Adrenal gland (tissue), 12 donors: ENCODE results near the gene LIMS4. TPM values are rescaled to one million over a fixed set of nuclear protein-coding genes. Genes with fewer than 3 reads are reported as not detected.
A peak's percentile ranks its signal among the peaks of the same experiment; 100 is the strongest.
"Not testable (repeated sequence)": the region's sequence is repeated elsewhere in the genome, so short reads cannot be mapped to it uniquely, and the experiment has no call there.

Experiments
- DNase-seq, 7 donors: peaks; one replicate each; pipeline ENCODE4 v3.0.0-alpha.2; 2019 to 2020
- H3K27ac ChIP-seq, 5 donors: fragments of 200-600 bp; sonication (generic) in 4 of 5; 1 replicate in 3 of 5; 2 replicates in 2 of 5; pipeline versions ENCODE4 v1.5.1 to v1.8.0; 2016 to 2020; ENCODE audit warnings: mild to moderate bottlenecking in 1 of 5
- H3K27me3 ChIP-seq: fragments of 200-600 bp; 2 replicates; pipeline ENCODE4 v1.8.0; 2021
- H3K36me3 ChIP-seq, 2 donors: fragments of 200-600 bp; replicated peaks in 1 of 2; 1 replicate in 1 of 2; 2 replicates in 1 of 2; pipeline versions ENCODE4 v1.5.1 to v1.8.0; 2018 to 2022
- H3K4me1 ChIP-seq, 2 donors: fragments of 200-600 bp; replicated peaks in 1 of 2; 1 replicate in 1 of 2; 2 replicates in 1 of 2; pipeline versions ENCODE4 v1.5.1 to v1.8.0; 2018 to 2021
- H3K4me3 ChIP-seq, 4 donors: fragments of 200-600 bp; sonication (generic) in 3 of 4; one replicate each; pipeline ENCODE4 v1.5.1; 2016 to 2018
- H3K9me3 ChIP-seq, 3 donors: fragments of 200-600 bp; sonication (generic) in 1 of 3; replicated peaks in 1 of 3; 1 replicate in 2 of 3; 2 replicates in 1 of 3; pipeline versions ENCODE4 v1.5.1 to v1.8.0; 2016 to 2021
- WGBS, 4 donors: extraction: QIAGEN DNeasy Blood & Tissue Kit in 2 of 4; methylation state at CpG; one replicate each; pipeline versions ENCODE4 v1.1.5 to v1.1.7; 2013 to 2017; 5-methylcytosine and 5-hydroxymethylcytosine counted together
- intact Hi-C, 2 donors: fragments of 100-400 bp; cut with DNase I; formaldehyde crosslinking; loops; one replicate each; pipeline versions ENCODE4 v1.14.1 to v1.15.0; 2022 to 2023
- polyA plus RNA-seq, 3 donors: library from polyadenylated mRNA; stranded (reverse); fragments of 200-250 nt in 2 of 3; fragments of 350-450 nt in 1 of 3; fragmentation: Illumina TruSeq in 1 of 3; extraction: RNeasy Lipid Tissue Mini Kit (QIAGEN cat#74804) in 1 of 3; gene quantifications; one replicate each; pipeline ENCODE4 v1.2.3, GENCODE V29; 2013 to 2014
- total RNA-seq, 9 donors: library from RNA; depleted of rRNA in 4 of 9; stranded (reverse); fragments of >200 nt in 4 of 9; fragments of 120-200 nt in 1 of 9; fragmentation: NEBNext Ultra II Directional in 1 of 9; extraction: Animal tissue kit (Norgen Biotek cat#: 25700) in 1 of 9; gene quantifications; one replicate each; pipeline versions ENCODE4 v1.1.0 to v1.2.4, GENCODE V29; 2013 to 2023
- donor health status: healthy with polysubstance abuse.
- donor health status: Bipolar disorder and iron deficiency.
- donor health status: DM: yes; HTN: yes; CAD: no.
- donor health status: DM: no; HTN: no; CAD: no.
- donor health status: DM: no; HTN: no; CAD: no.
- donor health status: DM: yes; HTN: yes; CAD: no.

LIMS4 gene
- total and polyA plus RNA-seq, 12 donors = 5.5 to 30.7 (median 9.7) TPM

- H3K9me3 ChIP-seq, H3K27ac ChIP-seq, H3K36me3 ChIP-seq, intact Hi-C loops, H3K4me1 ChIP-seq, H3K27me3 ChIP-seq, DNase-seq, H3K4me3 ChIP-seq: not testable (repeated sequence)
- no CpG with 5 or more reads among the region's 2 CpGs for WGBS, 4 donors
These were observed 21.7 kb downstream of the LIMS4 start for GRCh38 chr2:110450951-110451350.

GRCh38 chr2:110449127-110449947 lies 23.3 kb downstream of the LIMS4 start:
- H3K27me3 ChIP-seq, H3K4me1 ChIP-seq, H3K9me3 ChIP-seq, H3K36me3 ChIP-seq, intact Hi-C loops, DNase-seq, H3K4me3 ChIP-seq, H3K27ac ChIP-seq: not testable (repeated sequence)
- WGBS, 4 donors = no CpG with 5 or more reads among the region's 7 CpGs

GRCh38 chr2:110446644-110447043 lies 26.0 kb downstream of the LIMS4 start:
- H3K4me1 ChIP-seq, DNase-seq, intact Hi-C loops, H3K27ac ChIP-seq, H3K36me3 ChIP-seq, H3K27me3 ChIP-seq, H3K4me3 ChIP-seq, H3K9me3 ChIP-seq: not testable (repeated sequence)
- WGBS, 4 donors = no CpG with 5 or more reads among the region's 2 CpGs

- H3K27ac ChIP-seq, DNase-seq, H3K4me3 ChIP-seq, H3K9me3 ChIP-seq, H3K4me1 ChIP-seq, intact Hi-C loops, H3K36me3 ChIP-seq, H3K27me3 ChIP-seq: not testable (repeated sequence)
- WGBS, 4 donors = no CpG with 5 or more reads among the region's 8 CpGs
These were observed 29.2 kb downstream of the LIMS4 start for GRCh38 chr2:110443305-110444005.

- H3K27me3 ChIP-seq, H3K36me3 ChIP-seq, H3K4me1 ChIP-seq, H3K27ac ChIP-seq, H3K4me3 ChIP-seq, intact Hi-C loops, DNase-seq, H3K9me3 ChIP-seq: not testable (repeated sequence)
- WGBS, 4 donors = no CpG with 5 or more reads among the region's 1 CpG
These were observed 30.7 kb downstream of the LIMS4 start for GRCh38 chr2:110441905-110442304.

- H3K4me1 ChIP-seq, H3K9me3 ChIP-seq, H3K4me3 ChIP-seq, DNase-seq, H3K36me3 ChIP-seq, H3K27ac ChIP-seq, intact Hi-C loops, H3K27me3 ChIP-seq: not testable (repeated sequence)
- WGBS, 4 donors = no CpG with 5 or more reads among the region's 6 CpGs
These were observed 38.1 kb downstream of the LIMS4 start for GRCh38 chr2:110434565-110434964.

GRCh38 chr2:110425725-110426124 lies 46.9 kb downstream of the LIMS4 start:
- H3K27ac ChIP-seq, H3K27me3 ChIP-seq, H3K4me3 ChIP-seq, DNase-seq, H3K36me3 ChIP-seq, H3K9me3 ChIP-seq, H3K4me1 ChIP-seq, intact Hi-C loops: not testable (repeated sequence)
- WGBS, 4 donors = 92 to 100% (median 94%) methylated on average over 1 of the region's 4 CpGs

- H3K9me3 ChIP-seq, H3K36me3 ChIP-seq, H3K27ac ChIP-seq, intact Hi-C loops, H3K27me3 ChIP-seq, H3K4me3 ChIP-seq, H3K4me1 ChIP-seq: not testable (repeated sequence)
- WGBS, 4 donors = 100% methylated on average over 1 to 2 of the region's 4 CpGs; no CpG with 5 or more reads in 1 of the 4 donors
- DNase-seq = peak in 1 of 7 donors; percentile 21
These were observed 48.2 kb downstream of the LIMS4 start for GRCh38 chr2:110424421-110424820.

GRCh38 chr2:110423574-110423962 lies 49.0 kb downstream of the LIMS4 start:
- H3K4me1 ChIP-seq, H3K9me3 ChIP-seq, H3K27me3 ChIP-seq, H3K36me3 ChIP-seq, DNase-seq, H3K27ac ChIP-seq, H3K4me3 ChIP-seq, intact Hi-C loops: not testable (repeated sequence)
- no CpG with 5 or more reads among the region's 56 CpGs for WGBS, 4 donors

- H3K4me3 ChIP-seq, H3K36me3 ChIP-seq, H3K27me3 ChIP-seq, H3K27ac ChIP-seq, H3K4me1 ChIP-seq, H3K9me3 ChIP-seq, intact Hi-C loops, DNase-seq: not testable (repeated sequence)
- WGBS, 4 donors = no CpG with 5 or more reads among the region's 36 CpGs
These were observed 49.6 kb downstream of the LIMS4 start for GRCh38 chr2:110422852-110423573.
